Tibial nerve (tissue), 4 donors: ENCODE results near the gene IQCM. TPM values are rescaled to one million over a fixed set of nuclear protein-coding genes. Genes with fewer than 3 reads are reported as not detected.

ENCODE experiments used
- DNase-seq, 2 donors: peaks; one replicate each; pipeline ENCODE4 v3.0.0-alpha.2; 2019; ENCODE audit warnings: low spot score in 2 of 2
- H3K27ac ChIP-seq, 4 donors: fragments of 200-600 bp; sonication (generic) in 3 of 4; one replicate each; pipeline ENCODE4 v1.5.1; 2017 to 2019; ENCODE audit warnings: mild to moderate bottlenecking in 1 of 4
- H3K27me3 ChIP-seq, 2 donors: fragments of 200-600 bp; sonication (generic) in 1 of 2; one replicate each; pipeline versions ENCODE4 v1.5.1 to v1.6.0; 2017 to 2019
- H3K36me3 ChIP-seq, 3 donors: fragments of 200-600 bp; sonication (generic); one replicate each; pipeline ENCODE4 v1.5.1; 2018 to 2019
- H3K4me1 ChIP-seq, 4 donors: fragments of 200-600 bp; sonication (generic) in 3 of 4; one replicate each; pipeline ENCODE4 v1.5.1; 2017 to 2019
- H3K4me3 ChIP-seq, 4 donors: fragments of 200-600 bp; sonication (generic) in 3 of 4; one replicate each; pipeline ENCODE4 v1.5.1; 2017 to 2019; ENCODE audit warnings: mild to moderate bottlenecking in 1 of 4, moderate library complexity in 1 of 4
- H3K9me3 ChIP-seq, 4 donors: fragments of 200-600 bp; sonication (generic) in 3 of 4; one replicate each; pipeline ENCODE4 v1.5.1; 2017 to 2019
- EP300 ChIP-seq, 2 donors: sonication (generic); formaldehyde crosslinking; IDR thresholded peaks; one replicate each; pipeline ENCODE4 v1.6.1; 2017; ENCODE audit warnings: antibody characterized with exemption in 2 of 2, mild to moderate bottlenecking in 1 of 2
- POLR2A ChIP-seq, 2 donors: fragments of 450-650 bp; IDR thresholded peaks; one replicate each; pipeline ENCODE4 v1.6.1; 2017; ENCODE audit warnings: antibody characterized with exemption in 2 of 2, mild to moderate bottlenecking in 2 of 2, moderate library complexity in 2 of 2
- WGBS, 2 donors: methylation state at CpG; one replicate each; pipeline ENCODE4 v1.1.5; 2018; 5-methylcytosine and 5-hydroxymethylcytosine counted together
- total RNA-seq, 4 donors: library from RNA; depleted of rRNA; stranded (reverse); fragments of >200 nt; gene quantifications; one replicate each; pipeline ENCODE4 v1.1.0, GENCODE V29; 2016
- TF ChIP-seq, protein P1 (sequence below), 5 experiments: fragments of 200-600 bp in 3 of 5; fragments of 450-650 bp in 2 of 5; sonication (generic) in 3 of 5; IDR thresholded peaks; one replicate each; pipeline ENCODE4 v1.5.1; 2016 to 2019; ENCODE audit warnings: antibody characterized with exemption in 5 of 5, mild to moderate bottlenecking in 3 of 5, moderate library complexity in 2 of 5

Gene IQCM
- total RNA-seq, 4 donors from 2014 or later = not detected

DNA sequence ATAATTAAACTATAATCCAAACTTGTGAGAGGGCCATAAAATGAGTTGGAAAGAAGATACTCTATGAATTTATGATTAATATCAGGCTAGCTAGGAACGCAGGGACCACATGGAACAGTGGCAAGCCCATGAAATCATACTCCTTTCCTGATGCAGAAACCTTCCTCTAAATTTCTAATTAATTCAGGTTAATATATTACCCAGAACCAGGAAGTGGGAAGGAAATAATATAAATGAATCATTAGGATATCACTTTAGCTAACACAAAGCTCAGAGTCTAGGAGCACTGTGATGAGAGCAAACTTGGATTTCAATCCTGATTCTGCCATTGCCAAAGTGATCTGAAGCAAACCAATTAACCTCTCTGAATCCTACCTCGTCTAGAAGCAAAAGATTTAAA lies 68.0 kb downstream of the IQCM start:
- no peak overlapping the region for H3K27ac ChIP-seq
- no peaks in the 10 kb centered on the region for H3K27me3 ChIP-seq
- TF ChIP-seq, protein P1, sequence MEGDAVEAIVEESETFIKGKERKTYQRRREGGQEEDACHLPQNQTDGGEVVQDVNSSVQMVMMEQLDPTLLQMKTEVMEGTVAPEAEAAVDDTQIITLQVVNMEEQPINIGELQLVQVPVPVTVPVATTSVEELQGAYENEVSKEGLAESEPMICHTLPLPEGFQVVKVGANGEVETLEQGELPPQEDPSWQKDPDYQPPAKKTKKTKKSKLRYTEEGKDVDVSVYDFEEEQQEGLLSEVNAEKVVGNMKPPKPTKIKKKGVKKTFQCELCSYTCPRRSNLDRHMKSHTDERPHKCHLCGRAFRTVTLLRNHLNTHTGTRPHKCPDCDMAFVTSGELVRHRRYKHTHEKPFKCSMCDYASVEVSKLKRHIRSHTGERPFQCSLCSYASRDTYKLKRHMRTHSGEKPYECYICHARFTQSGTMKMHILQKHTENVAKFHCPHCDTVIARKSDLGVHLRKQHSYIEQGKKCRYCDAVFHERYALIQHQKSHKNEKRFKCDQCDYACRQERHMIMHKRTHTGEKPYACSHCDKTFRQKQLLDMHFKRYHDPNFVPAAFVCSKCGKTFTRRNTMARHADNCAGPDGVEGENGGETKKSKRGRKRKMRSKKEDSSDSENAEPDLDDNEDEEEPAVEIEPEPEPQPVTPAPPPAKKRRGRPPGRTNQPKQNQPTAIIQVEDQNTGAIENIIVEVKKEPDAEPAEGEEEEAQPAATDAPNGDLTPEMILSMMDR (IDR thresholded peaks at IDR 0.05) = no peak
- WGBS, 2 donors = 75 to 77% methylated on average over 2 of the region's 2 CpGs
- no peaks in the 10 kb centered on the region for H3K4me1 ChIP-seq
- H3K36me3 ChIP-seq = no peaks in the 10 kb centered on the region
- DNase-seq = no peak
- no peak overlapping the region for H3K4me3 ChIP-seq
- no peaks in the 10 kb centered on the region for H3K9me3 ChIP-seq

DNA sequence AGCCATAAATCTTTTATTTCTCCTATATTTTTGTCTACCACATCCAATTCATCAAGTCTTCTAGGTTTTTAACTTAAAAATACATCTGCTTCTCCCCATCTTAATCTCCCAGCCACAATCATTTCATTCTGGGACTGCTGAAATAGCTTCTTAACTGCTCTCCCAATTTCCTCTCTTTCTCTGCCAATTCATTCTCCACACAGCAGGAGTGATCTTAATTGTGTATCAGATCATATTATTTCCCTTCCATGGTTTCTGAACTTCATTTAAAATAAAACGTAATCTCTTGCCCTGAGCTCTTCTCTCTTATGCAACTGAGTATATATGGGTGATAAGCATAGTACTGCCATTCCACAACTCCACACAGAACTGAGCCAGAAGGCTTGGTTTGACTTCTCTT lies 69.4 kb downstream of the IQCM start:
- Histone ChIP-seq H3K4me1 (no peaks in the 10 kb centered on the region), H3K36me3 (no peaks in the 10 kb centered on the region), H3K4me3 (no peak overlapping the region), H3K27me3 (no peaks in the 10 kb centered on the region), H3K9me3 (no peaks in the 10 kb centered on the region), H3K27ac (no peak overlapping the region)
- no peak for DNase-seq
- 67 to 84% methylated on average over 1 of the region's 1 CpG for WGBS, 2 donors
- TF ChIP-seq EP300 (IDR thresholded peaks at IDR 0.05) = no peak

DNA sequence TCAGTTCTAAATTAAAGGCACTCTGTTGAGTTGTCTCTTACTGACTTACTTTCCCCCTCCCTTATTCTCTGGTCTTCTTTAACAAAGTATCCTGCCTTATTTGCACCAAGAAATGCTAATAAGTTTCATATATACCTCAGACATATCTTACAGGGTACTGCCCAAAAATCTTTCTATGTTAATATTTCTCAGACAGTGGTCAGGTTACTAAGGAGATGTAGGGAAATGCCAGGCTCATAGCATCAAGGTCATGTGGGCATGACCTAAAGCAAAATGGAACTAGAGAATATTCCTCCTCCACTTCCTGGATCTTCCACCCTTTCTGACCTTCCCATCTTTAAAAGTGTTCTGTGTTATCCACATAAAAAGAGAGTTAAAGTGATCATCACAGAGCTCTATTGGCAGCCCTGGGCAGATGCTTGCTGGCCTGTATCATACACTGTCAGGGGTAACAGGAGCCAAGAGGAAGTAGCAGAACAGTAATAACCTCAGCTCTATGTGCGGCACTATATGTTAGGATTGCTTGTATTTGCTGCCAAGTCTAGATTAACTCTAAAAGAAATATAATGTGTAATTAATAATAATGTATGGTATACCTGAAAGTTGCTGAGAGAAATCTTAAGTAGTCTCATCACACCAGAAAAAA lies 74.3 kb downstream of the IQCM start:
- H3K27me3 ChIP-seq = no peaks in the 10 kb centered on the region
- H3K4me1 ChIP-seq = no peaks in the 10 kb centered on the region
- H3K36me3 ChIP-seq = no peaks in the 10 kb centered on the region
- no peaks in the 10 kb centered on the region for H3K9me3 ChIP-seq
- DNase-seq = no peak
- no peak overlapping the region for H3K27ac ChIP-seq
- WGBS, 2 donors = 76 to 82% methylated on average over 1 of the region's 1 CpG
- no peak overlapping the region for H3K4me3 ChIP-seq
- TF ChIP-seq POLR2A (IDR thresholded peaks at IDR 0.05) (no peak), EP300 (IDR thresholded peaks at IDR 0.05) (no peak)
- TF ChIP-seq, protein P1 (IDR thresholded peaks at IDR 0.05) = no peak

DNA sequence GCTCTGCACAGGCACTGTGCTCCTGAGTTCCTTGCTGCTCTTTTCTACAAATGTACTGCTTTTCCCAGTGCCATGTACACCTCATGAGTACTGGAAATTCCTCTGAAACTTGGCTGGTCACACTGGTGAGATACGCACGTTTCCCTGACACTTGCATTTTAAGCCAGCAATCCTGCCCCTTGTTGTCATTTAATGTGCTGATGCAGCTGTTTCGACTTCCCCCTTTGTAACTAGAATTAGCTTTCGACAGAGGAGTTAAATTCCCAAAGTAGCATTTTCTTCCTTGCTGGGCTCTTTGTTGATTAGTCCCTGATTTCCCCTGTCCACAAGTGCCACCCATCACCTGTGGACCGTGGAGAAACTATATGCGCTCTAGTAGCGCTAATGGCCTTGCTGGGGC lies 77.5 kb downstream of the IQCM start:
- 71 to 87% methylated on average over 7 of the region's 7 CpGs for WGBS, 2 donors
- no peaks in the 10 kb centered on the region for H3K27me3 ChIP-seq
- no peaks in the 10 kb centered on the region for H3K4me1 ChIP-seq
- DNase-seq = no peak
- TF ChIP-seq, protein P1 (IDR thresholded peaks at IDR 0.05) = no peak
- TF ChIP-seq EP300 (IDR thresholded peaks at IDR 0.05) = no peak
- no peaks in the 10 kb centered on the region for H3K9me3 ChIP-seq
- H3K4me3 ChIP-seq = no peak overlapping the region
- no peaks in the 10 kb centered on the region for H3K36me3 ChIP-seq
- no peak overlapping the region for H3K27ac ChIP-seq

DNA sequence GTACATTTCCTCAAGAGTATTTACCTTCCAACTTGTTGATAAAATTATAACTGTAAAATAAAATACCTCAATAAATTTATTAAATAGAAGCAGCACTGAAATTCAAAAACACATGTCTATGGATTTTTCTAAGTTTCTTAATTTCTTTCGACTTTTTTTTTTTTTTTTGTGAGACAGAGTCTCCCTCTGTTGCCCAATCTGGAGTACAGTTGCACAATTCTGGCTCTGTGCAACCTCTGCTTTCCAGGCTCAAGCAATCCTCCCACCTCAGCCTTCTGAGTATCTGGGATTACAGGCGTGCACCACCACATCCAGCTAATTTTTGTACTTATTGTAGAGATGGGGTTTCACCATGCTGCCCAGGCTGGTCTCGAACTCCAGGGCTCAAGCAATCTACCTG lies 79.8 kb downstream of the IQCM start:
- Histone ChIP-seq H3K36me3 (no peaks in the 10 kb centered on the region), H3K4me3 (no peak overlapping the region), H3K27ac (no peak overlapping the region), H3K27me3 (no peaks in the 10 kb centered on the region), H3K9me3 (no peaks in the 10 kb centered on the region), H3K4me1 (no peaks in the 10 kb centered on the region)
- 89 to 93% methylated on average over 3 of the region's 3 CpGs for WGBS, 2 donors
- TF ChIP-seq, protein P1 (IDR thresholded peaks at IDR 0.05) = no peak
- TF ChIP-seq EP300 (IDR thresholded peaks at IDR 0.05) (no peak), POLR2A (IDR thresholded peaks at IDR 0.05) (no peak)
- peak in 1 of 2 donors; percentile 16 for DNase-seq

DNA sequence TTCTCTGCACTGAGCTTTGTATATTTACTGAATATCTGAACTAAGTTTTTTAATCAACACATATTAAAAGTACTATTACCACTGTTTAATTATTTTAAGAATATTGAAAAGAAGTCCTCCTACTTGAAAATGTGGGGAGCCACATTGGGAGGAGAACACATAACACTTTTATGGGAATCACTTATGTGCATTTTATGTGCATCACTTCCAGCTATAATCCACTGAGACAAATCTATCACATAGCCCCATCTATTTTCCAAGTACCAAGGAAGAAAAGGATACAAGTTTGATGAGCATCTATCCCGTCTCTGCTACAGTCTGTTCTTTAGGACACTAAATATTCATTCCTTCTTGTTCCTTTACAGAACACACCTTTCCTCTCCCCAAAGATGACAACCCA lies 87.2 kb downstream of the IQCM start:
- Histone ChIP-seq H3K27me3 (no peaks in the 10 kb centered on the region), H3K4me1 (no peaks in the 10 kb centered on the region), H3K36me3 (no peaks in the 10 kb centered on the region), H3K4me3 (no peak overlapping the region), H3K27ac (no peak overlapping the region), H3K9me3 (no peaks in the 10 kb centered on the region)
- DNase-seq = no peak
- TF ChIP-seq, protein P1 (IDR thresholded peaks at IDR 0.05) = no peak
- TF ChIP-seq EP300 (IDR thresholded peaks at IDR 0.05) (no peak), POLR2A (IDR thresholded peaks at IDR 0.05) (no peak)
- WGBS, 2 donors = 86 to 97% methylated on average over 1 of the region's 1 CpG
